Measurements from ENCODE around the gene APOC3.
A peak's percentile ranks its signal among the peaks of the same experiment; 100 is the strongest.

APOC3 gene

GRCh38 chr11:116829525-116830183, at the start of gene APOC3:
APOC3 (plus strand) TSS chr11:116829907; CDS start chr11:116830583, 676 bp downstream.
- Mint-ChIP-seq H3K4me3 (no peak within 1 kb of the TSS), H3K36me3 (no peaks in the 10 kb centered on the region), H3K27ac (no peak within 1 kb of the TSS), H3K27me3 (no peaks in the 10 kb centered on the region), H3K4me1 (peaks cover under 1% of the 10 kb centered on the region), H3K9me3 (no peaks in the 10 kb centered on the region)

GRCh38 chr11:116782728-116783127, 47.0 kb upstream of the APOC3 start:
- Mint-ChIP-seq H3K27ac (peak overlapping the region; percentile 23), H3K36me3 (peaks cover 46% of the 10 kb centered on the region), H3K27me3 (no peaks in the 10 kb centered on the region), H3K9me3 (no peaks in the 10 kb centered on the region), H3K4me1 (peaks cover 73% of the 10 kb centered on the region), H3K4me3 (no peak overlapping the region)

- Mint-ChIP-seq H3K4me3 (peak overlapping the region; percentile 99), H3K4me1 (peaks cover 66% of the 10 kb centered on the region), H3K9me3 (no peaks in the 10 kb centered on the region), H3K27ac (peak overlapping the region; percentile 91), H3K36me3 (peaks cover 30% of the 10 kb centered on the region), H3K27me3 (no peaks in the 10 kb centered on the region)
These were observed 43.4 kb upstream of the APOC3 start for GRCh38 chr11:116786326-116786725.

GRCh38 chr11:116786966-116787365, 42.7 kb upstream of the APOC3 start:
- peaks cover 29% of the 10 kb centered on the region for H3K36me3 Mint-ChIP-seq
- no peaks in the 10 kb centered on the region for H3K27me3 Mint-ChIP-seq
- H3K27ac Mint-ChIP-seq, result peak overlapping the region; percentile 91
- no peaks in the 10 kb centered on the region for H3K9me3 Mint-ChIP-seq
- peaks cover 63% of the 10 kb centered on the region for H3K4me1 Mint-ChIP-seq
- peak overlapping the region; percentile 99 for H3K4me3 Mint-ChIP-seq

- no peaks in the 10 kb centered on the region for H3K27me3 Mint-ChIP-seq
- peak overlapping the region; percentile 91 for H3K27ac Mint-ChIP-seq
- H3K4me3 Mint-ChIP-seq, result peak overlapping the region; percentile 99
- H3K9me3 Mint-ChIP-seq, result no peaks in the 10 kb centered on the region
- peaks cover 25% of the 10 kb centered on the region for H3K36me3 Mint-ChIP-seq
- peaks cover 58% of the 10 kb centered on the region for H3K4me1 Mint-ChIP-seq
These were observed 42.3 kb upstream of the APOC3 start for GRCh38 chr11:116787436-116787785.

GRCh38 chr11:116787786-116788486, 41.8 kb upstream of the APOC3 start, which contains the start of gene ZPR1:
ZPR1 (minus strand) TSS chr11:116788023; CDS start chr11:116787990, 33 bp downstream.
- H3K4me1 Mint-ChIP-seq, result peaks cover 53% of the 10 kb centered on the region

GRCh38 chr11:116788534-116788933, 41.2 kb upstream of the APOC3 start:
- Mint-ChIP-seq H3K36me3 (peaks cover 25% of the 10 kb centered on the region), H3K27me3 (no peaks in the 10 kb centered on the region), H3K27ac (peak overlapping the region; percentile 95), H3K4me1 (peaks cover 49% of the 10 kb centered on the region), H3K4me3 (peak overlapping the region; percentile 99), H3K9me3 (no peaks in the 10 kb centered on the region)

More at GRCh38 chr11:116787786-116788486, 41.8 kb upstream of the APOC3 start, which contains the start of gene ZPR1:
- H3K9me3 Mint-ChIP-seq, result no peaks in the 10 kb centered on the region
- H3K36me3 Mint-ChIP-seq, result peaks cover 25% of the 10 kb centered on the region
- H3K27me3 Mint-ChIP-seq, result no peaks in the 10 kb centered on the region
- peak within 1 kb of the TSS; percentile 95 for H3K27ac Mint-ChIP-seq
- peak within 1 kb of the TSS; percentile 99 for H3K4me3 Mint-ChIP-seq

- H3K9me3 Mint-ChIP-seq, result no peaks in the 10 kb centered on the region
- H3K27me3 Mint-ChIP-seq, result no peaks in the 10 kb centered on the region
- no peak overlapping the region for H3K27ac Mint-ChIP-seq
- peaks cover 48% of the 10 kb centered on the region for H3K4me1 Mint-ChIP-seq
- peaks cover 25% of the 10 kb centered on the region for H3K36me3 Mint-ChIP-seq
- H3K4me3 Mint-ChIP-seq, result peak overlapping the region; percentile 24
These were observed 40.7 kb upstream of the APOC3 start for GRCh38 chr11:116788975-116789374.

GRCh38 chr11:116790167-116791001, 39.3 kb upstream of the APOC3 start:
- H3K36me3 Mint-ChIP-seq, result peaks cover 12% of the 10 kb centered on the region
- no peaks in the 10 kb centered on the region for H3K27me3 Mint-ChIP-seq
- H3K27ac Mint-ChIP-seq, result peak overlapping the region; percentile 8
- H3K4me1 Mint-ChIP-seq, result peaks cover 38% of the 10 kb centered on the region
- no peaks in the 10 kb centered on the region for H3K9me3 Mint-ChIP-seq
- H3K4me3 Mint-ChIP-seq, result no peak overlapping the region

GRCh38 chr11:116791002-116791812, 38.5 kb upstream of the APOC3 start:
- Mint-ChIP-seq H3K36me3 (peaks cover 7% of the 10 kb centered on the region), H3K4me3 (no peak overlapping the region), H3K4me1 (peaks cover 30% of the 10 kb centered on the region), H3K27me3 (no peaks in the 10 kb centered on the region), H3K9me3 (no peaks in the 10 kb centered on the region), H3K27ac (peak overlapping the region; percentile 8)

GRCh38 chr11:116791813-116792143, 37.9 kb upstream of the APOC3 start, which contains the start of gene APOA5:
APOA5 (minus strand) TSS chr11:116791879; CDS start chr11:116791860, 19 bp downstream.
- Mint-ChIP-seq H3K27me3 (no peaks in the 10 kb centered on the region), H3K9me3 (no peaks in the 10 kb centered on the region), H3K36me3 (peaks cover 7% of the 10 kb centered on the region), H3K4me3 (no peak within 1 kb of the TSS), H3K4me1 (peaks cover 24% of the 10 kb centered on the region), H3K27ac (peak within 1 kb of the TSS; percentile 8)

GRCh38 chr11:116792144-116792868, 37.4 kb upstream of the APOC3 start:
- Mint-ChIP-seq H3K27ac (no peak overlapping the region), H3K4me1 (peaks cover 19% of the 10 kb centered on the region), H3K27me3 (no peaks in the 10 kb centered on the region), H3K9me3 (no peaks in the 10 kb centered on the region), H3K4me3 (no peak overlapping the region), H3K36me3 (peaks cover 3% of the 10 kb centered on the region)

- Mint-ChIP-seq H3K4me3 (no peak overlapping the region), H3K4me1 (peaks cover 16% of the 10 kb centered on the region), H3K27ac (no peak overlapping the region), H3K36me3 (no peaks in the 10 kb centered on the region), H3K9me3 (no peaks in the 10 kb centered on the region), H3K27me3 (no peaks in the 10 kb centered on the region)
These were observed 36.6 kb upstream of the APOC3 start for GRCh38 chr11:116792869-116793771.

GRCh38 chr11:116793772-116794097, 36.0 kb upstream of the APOC3 start:
- H3K27ac Mint-ChIP-seq, result no peak overlapping the region
- H3K9me3 Mint-ChIP-seq, result no peaks in the 10 kb centered on the region
- H3K4me3 Mint-ChIP-seq, result no peak overlapping the region
- H3K27me3 Mint-ChIP-seq, result no peaks in the 10 kb centered on the region
- H3K4me1 Mint-ChIP-seq, result peaks cover 10% of the 10 kb centered on the region
- H3K36me3 Mint-ChIP-seq, result no peaks in the 10 kb centered on the region

Measured in activated naive CD4-positive, alpha-beta T cell treated with anti-CD3 and anti-CD28 coated beads, Interleukin-2, amount 50 U/mL, for 24 hours (primary cell).